Mesendoderm (in vitro differentiated cells): Measurements from ENCODE around the gene SLC25A23.

Experiments used
- DNase-seq: peaks from one replicate; pipeline ENCODE4 v3.0.0; 2013
- H2AK5ac ChIP-seq: 2 replicates; pipeline ENCODE4 v1.6.1; 2013; ENCODE audit warnings: low read length, inconsistent platforms
- H2BK120ac ChIP-seq: 2 replicates; pipeline ENCODE4 v1.6.1; 2013; ENCODE audit warnings: low read depth, mild to moderate bottlenecking, low read length, moderate library complexity, mixed read lengths
- H2BK15ac ChIP-seq: replicated peaks from 2 replicates; pipeline ENCODE4 v1.6.1; 2013; ENCODE audit warnings: low read depth, mild to moderate bottlenecking, moderate library complexity
- H2BK5ac ChIP-seq: 2 replicates; pipeline ENCODE4 v1.6.1; 2013; ENCODE audit warnings: low read length, inconsistent platforms
- H3K18ac ChIP-seq: 2 replicates; pipeline ENCODE4 v1.6.1; 2013; ENCODE audit warnings: mild to moderate bottlenecking, low read length, mixed read lengths
- H3K23ac ChIP-seq: one replicate; pipeline ENCODE4 v1.6.1; 2013; ENCODE audit warnings: low read length
- H3K27ac ChIP-seq: 2 replicates; pipeline ENCODE4 v1.5.1; 2013; ENCODE audit warnings: low read depth, mild to moderate bottlenecking, inconsistent platforms, low read length, moderate library complexity
- H3K27me3 ChIP-seq: 2 replicates; pipeline ENCODE4 v1.6.1; 2013; ENCODE audit warnings: low read length, control low read depth, mild to moderate bottlenecking, inconsistent platforms; ENCODE audit not compliant: insufficient read depth, poor library complexity
- H3K36me3 ChIP-seq: 2 replicates; pipeline ENCODE4 v1.6.1; 2013; ENCODE audit warnings: low read length, inconsistent platforms; ENCODE audit not compliant: control insufficient read depth, insufficient read depth
- H3K4ac ChIP-seq: one replicate; pipeline ENCODE4 v1.6.1; 2013; ENCODE audit warnings: low read depth, mild to moderate bottlenecking, low read length, moderate library complexity
- H3K4me1 ChIP-seq: 2 replicates; pipeline ENCODE4 v1.6.1; 2013; ENCODE audit warnings: low read depth, low read length, inconsistent platforms; ENCODE audit not compliant: control insufficient read depth
- H3K4me2 ChIP-seq: 2 replicates; pipeline ENCODE4 v1.6.1; 2013; ENCODE audit warnings: low read length
- H3K4me3 ChIP-seq: 2 replicates; pipeline ENCODE4 v1.5.1; 2013; ENCODE audit warnings: mild to moderate bottlenecking, low read length
- H3K56ac ChIP-seq: one replicate; pipeline ENCODE4 v1.6.1; 2013; ENCODE audit warnings: low read length
- H3K79me1 ChIP-seq: 2 replicates; pipeline ENCODE4 v1.6.1; 2013; ENCODE audit warnings: low read length, inconsistent platforms
- H3K79me2 ChIP-seq: 2 replicates; pipeline ENCODE4 v1.6.1; 2013; ENCODE audit warnings: mild to moderate bottlenecking, low read length; ENCODE audit not compliant: control insufficient read depth, insufficient read depth
- H3K9ac ChIP-seq: 2 replicates; pipeline ENCODE4 v1.6.1; 2013; ENCODE audit warnings: low read length, inconsistent platforms
- H4K5ac ChIP-seq: one replicate; pipeline ENCODE4 v1.6.1; 2013; ENCODE audit warnings: low read length
- H4K8ac ChIP-seq: one replicate; pipeline ENCODE4 v1.6.1; 2013; ENCODE audit warnings: low read depth, mild to moderate bottlenecking, control low read depth, low read length, moderate library complexity
- WGBS: extraction: QIAGEN DNeasy Blood & Tissue Kit; methylation state at CpG from one replicate; pipeline ENCODE4 v1.1.7; 2013; ENCODE audit warnings: low lambda C conversion rate, missing lambda C conversion rate; ENCODE audit not compliant: insufficient coverage; ENCODE audit errors: extremely low coverage; 5-methylcytosine and 5-hydroxymethylcytosine counted together

SLC25A23 gene

DNA sequence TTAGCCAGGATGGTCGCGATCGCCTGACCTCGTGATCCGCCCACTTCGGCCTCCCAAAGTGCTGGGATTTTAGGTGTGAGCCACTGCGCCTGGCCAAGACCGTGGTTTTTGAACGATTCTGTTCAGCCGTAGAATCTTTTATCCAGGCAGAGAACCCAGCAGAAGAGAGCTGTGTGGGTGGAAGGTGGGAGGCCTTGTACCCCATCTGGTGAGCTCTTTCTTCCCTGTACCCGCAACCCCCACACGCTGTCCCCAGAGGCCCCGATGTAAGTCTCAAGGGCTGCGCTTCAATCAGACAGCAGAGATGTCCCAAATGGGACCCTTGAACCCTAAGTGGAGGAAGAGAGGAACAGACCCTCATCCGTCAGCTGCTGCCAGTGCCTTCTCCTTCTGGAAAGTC is 3.7 kb downstream of the SLC25A23 start:
- Histone ChIP-seq H4K8ac (no peak overlapping the region), H2BK120ac (no peak overlapping the region), H3K4me2 (no peak overlapping the region), H3K4me3 (no peak overlapping the region), H2BK15ac (no peak overlapping the region), H3K36me3 (no peaks in the 10 kb centered on the region), H2BK5ac (no peak overlapping the region), H3K9ac (no peak overlapping the region), H2AK5ac (no peak overlapping the region), H4K5ac (no peak overlapping the region), H3K4ac (no peak overlapping the region), H3K27ac (no peak overlapping the region), H3K27me3 (no peaks in the 10 kb centered on the region), H3K79me2 (no peaks in the 10 kb centered on the region), H3K23ac (no peak overlapping the region), H3K4me1 (no peaks in the 10 kb centered on the region), H3K18ac (no peak overlapping the region), H3K79me1 (no peaks in the 10 kb centered on the region), H3K56ac (no peak overlapping the region)
- no CpG with 5 or more reads among the region's 15 CpGs for WGBS
- no peak for DNase-seq

DNA sequence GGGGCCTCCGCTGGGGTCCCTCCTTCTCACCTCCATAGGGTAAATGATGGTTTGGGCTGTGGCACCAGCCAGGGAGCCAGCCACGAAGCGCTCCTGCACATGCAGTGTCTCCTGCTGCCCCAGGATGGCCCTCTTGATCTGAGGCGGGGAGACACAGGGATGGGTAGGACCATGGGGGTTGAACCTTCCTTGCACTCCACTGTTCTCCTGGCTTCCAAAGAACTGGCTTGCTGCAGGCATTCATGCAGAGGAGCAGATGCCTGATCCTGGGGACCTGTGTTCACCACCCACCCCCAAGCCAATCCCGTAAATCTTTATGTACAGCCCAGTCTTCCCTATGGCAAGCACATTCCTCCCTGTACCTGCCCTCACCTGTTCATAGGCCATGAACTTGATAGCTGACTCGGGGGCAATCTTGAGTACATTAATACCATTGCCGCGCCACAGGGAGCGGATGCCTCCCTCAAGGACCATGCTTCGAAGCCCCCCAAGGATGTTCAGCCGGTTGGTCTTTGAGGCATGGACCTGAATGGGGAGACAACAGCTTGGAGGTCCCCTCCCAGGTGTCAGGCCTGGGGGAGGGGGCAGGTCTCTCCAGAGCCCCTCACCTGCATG is 5.5 kb downstream of the SLC25A23 start:
- no peak overlapping the region for H2BK120ac ChIP-seq
- no peak overlapping the region for H3K27ac ChIP-seq
- H3K4me2 ChIP-seq, result no peak overlapping the region
- no peak overlapping the region for H2BK5ac ChIP-seq
- DNase-seq, result no peak
- no peaks in the 10 kb centered on the region for H3K79me1 ChIP-seq
- no peak overlapping the region for H3K56ac ChIP-seq
- no peak overlapping the region for H4K5ac ChIP-seq
- H3K27me3 ChIP-seq, result no peaks in the 10 kb centered on the region
- no peak overlapping the region for H2AK5ac ChIP-seq
- H4K8ac ChIP-seq, result no peak overlapping the region
- no peak overlapping the region for H3K23ac ChIP-seq
- no peak overlapping the region for H2BK15ac ChIP-seq
- H3K36me3 ChIP-seq, result no peaks in the 10 kb centered on the region
- no peak overlapping the region for H3K4ac ChIP-seq
- H3K18ac ChIP-seq, result no peak overlapping the region
- WGBS, result no CpG with 5 or more reads among the region's 11 CpGs
- H3K4me1 ChIP-seq, result no peaks in the 10 kb centered on the region
- no peak overlapping the region for H3K4me3 ChIP-seq
- H3K9ac ChIP-seq, result no peak overlapping the region
- no peaks in the 10 kb centered on the region for H3K79me2 ChIP-seq

DNA sequence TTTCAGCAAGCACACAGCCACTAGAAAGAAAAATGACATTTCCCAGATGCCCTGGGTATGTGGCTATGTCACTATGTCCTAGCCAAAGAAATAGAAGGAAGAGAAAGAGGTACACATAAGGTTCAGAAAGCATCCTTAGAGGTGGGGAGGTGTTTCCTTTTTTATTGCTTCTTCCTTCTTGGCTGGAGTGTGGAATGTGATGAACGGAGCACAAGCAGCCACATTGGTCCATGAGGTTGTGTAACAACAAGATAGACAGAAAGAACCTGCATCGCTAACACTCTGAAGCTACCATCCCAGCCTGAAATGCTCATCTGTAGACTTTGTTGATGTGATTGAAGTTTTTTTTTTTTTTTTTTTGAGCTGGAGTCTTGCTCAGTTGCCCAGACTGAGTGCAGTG is 6.7 kb downstream of the SLC25A23 start:
- WGBS, result no CpG with 5 or more reads among the region's 2 CpGs
- Histone ChIP-seq H2AK5ac (no peak overlapping the region), H3K4me2 (no peak overlapping the region), H2BK5ac (no peak overlapping the region), H3K36me3 (no peaks in the 10 kb centered on the region), H3K4ac (no peak overlapping the region), H3K79me2 (no peaks in the 10 kb centered on the region), H3K4me3 (no peak overlapping the region), H3K27me3 (no peaks in the 10 kb centered on the region), H3K23ac (no peak overlapping the region), H2BK15ac (no peak overlapping the region), H2BK120ac (no peak overlapping the region), H4K8ac (no peak overlapping the region), H3K18ac (no peak overlapping the region), H3K79me1 (no peaks in the 10 kb centered on the region), H3K4me1 (no peaks in the 10 kb centered on the region), H3K9ac (no peak overlapping the region), H4K5ac (no peak overlapping the region), H3K27ac (no peak overlapping the region), H3K56ac (no peak overlapping the region)
- no peak for DNase-seq

DNA sequence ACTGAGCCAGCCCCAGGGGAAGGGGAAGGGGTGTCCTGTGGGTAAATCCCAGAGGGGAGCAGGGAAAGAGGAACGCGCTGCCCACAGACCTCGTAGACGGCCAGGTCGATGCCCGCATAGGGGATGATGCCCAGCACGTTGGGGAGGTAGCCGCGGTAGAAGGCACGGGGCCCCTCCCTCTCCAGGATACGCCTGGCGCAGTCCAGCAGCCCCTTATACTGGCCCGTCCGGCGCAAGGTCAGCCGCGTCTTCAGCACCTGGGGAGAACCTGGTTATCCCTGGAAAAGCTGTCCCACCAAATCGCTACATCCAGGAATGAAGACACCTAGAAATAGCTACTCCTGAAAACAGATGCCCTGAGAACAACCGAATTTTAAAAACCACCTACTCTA is 7.4 kb downstream of the SLC25A23 start:
- no peak overlapping the region for H2AK5ac ChIP-seq
- H4K5ac ChIP-seq, result no peak overlapping the region
- H3K9ac ChIP-seq, result no peak overlapping the region
- H3K4me2 ChIP-seq, result no peak overlapping the region
- H3K79me2 ChIP-seq, result no peaks in the 10 kb centered on the region
- no peak overlapping the region for H2BK120ac ChIP-seq
- no peaks in the 10 kb centered on the region for H3K4me1 ChIP-seq
- no CpG with 5 or more reads among the region's 19 CpGs for WGBS
- H2BK15ac ChIP-seq, result no peak overlapping the region
- no peak overlapping the region for H3K4me3 ChIP-seq
- H3K27me3 ChIP-seq, result no peaks in the 10 kb centered on the region
- H3K36me3 ChIP-seq, result no peaks in the 10 kb centered on the region
- no peak overlapping the region for H3K27ac ChIP-seq
- H3K4ac ChIP-seq, result no peak overlapping the region
- no peak overlapping the region for H3K23ac ChIP-seq
- H3K56ac ChIP-seq, result no peak overlapping the region
- no peaks in the 10 kb centered on the region for H3K79me1 ChIP-seq
- H2BK5ac ChIP-seq, result no peak overlapping the region
- no peak for DNase-seq
- no peak overlapping the region for H4K8ac ChIP-seq
- no peak overlapping the region for H3K18ac ChIP-seq

DNA sequence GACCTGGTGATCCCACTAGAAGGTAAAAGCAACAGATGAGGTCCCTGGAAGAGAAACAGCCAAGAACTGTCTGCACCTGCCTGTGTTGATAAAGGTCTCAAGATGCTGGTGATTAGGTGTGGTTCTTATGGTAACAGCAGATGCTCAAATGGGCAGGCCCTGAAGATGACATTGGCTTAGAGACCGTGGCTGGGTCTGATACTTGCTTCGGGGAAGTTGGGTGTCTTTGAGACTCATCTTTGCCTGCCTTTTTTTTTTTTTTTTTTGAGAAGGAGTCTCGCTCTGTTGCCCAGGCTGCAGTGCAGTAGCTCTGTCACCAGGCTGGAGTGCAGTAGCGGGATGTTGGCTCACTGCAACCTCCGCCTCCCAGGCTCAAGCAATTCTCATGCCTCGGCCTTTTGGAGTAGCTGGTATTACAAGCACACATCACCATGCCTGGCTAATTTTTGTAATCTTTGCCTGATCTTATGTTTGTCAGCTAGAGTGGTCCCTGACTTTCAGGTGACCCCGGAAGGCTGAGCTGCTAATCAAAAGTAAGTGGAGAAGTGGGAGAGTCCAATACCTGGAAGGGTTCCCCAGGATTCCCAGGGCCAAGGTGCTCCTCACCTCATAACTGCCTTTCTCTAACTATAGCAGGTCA is 7.9 kb downstream of the SLC25A23 start:
- H3K36me3 ChIP-seq, result no peaks in the 10 kb centered on the region
- H3K4me1 ChIP-seq, result no peaks in the 10 kb centered on the region
- no peaks in the 10 kb centered on the region for H3K27me3 ChIP-seq
- no peak overlapping the region for H3K4me2 ChIP-seq
- no peak for DNase-seq
- no peaks in the 10 kb centered on the region for H3K79me1 ChIP-seq
- no peak overlapping the region for H3K27ac ChIP-seq
- H3K9ac ChIP-seq, result no peak overlapping the region
- no peak overlapping the region for H2BK15ac ChIP-seq
- no peak overlapping the region for H3K4ac ChIP-seq
- H3K4me3 ChIP-seq, result no peak overlapping the region
- H2BK120ac ChIP-seq, result no peak overlapping the region
- no peaks in the 10 kb centered on the region for H3K79me2 ChIP-seq
- no peak overlapping the region for H3K56ac ChIP-seq
- H2BK5ac ChIP-seq, result no peak overlapping the region
- WGBS, result no CpG with 5 or more reads among the region's 7 CpGs
- no peak overlapping the region for H3K18ac ChIP-seq
- no peak overlapping the region for H4K5ac ChIP-seq
- no peak overlapping the region for H3K23ac ChIP-seq
- H2AK5ac ChIP-seq, result no peak overlapping the region
- H4K8ac ChIP-seq, result no peak overlapping the region

DNA sequence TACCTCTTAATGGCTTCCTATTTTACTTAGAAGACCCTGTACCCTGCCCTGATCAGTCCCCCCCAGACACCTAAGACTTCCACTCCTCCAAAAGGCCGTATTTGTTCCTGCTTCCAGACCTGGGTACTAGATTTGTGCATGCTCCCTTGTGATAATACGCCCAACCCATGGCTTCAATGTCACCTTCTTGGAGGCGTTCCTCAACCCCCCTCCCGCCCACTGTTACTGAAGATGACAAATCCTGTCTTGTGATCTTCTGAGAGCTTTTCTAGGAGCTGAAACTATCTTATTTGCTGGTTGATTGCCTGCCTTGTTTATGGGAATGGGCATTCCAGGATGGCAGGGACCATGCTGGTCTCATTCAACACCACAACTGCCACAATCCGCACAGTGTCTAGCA is 9.4 kb downstream of the SLC25A23 start:
- H2BK120ac ChIP-seq, result no peak overlapping the region
- H3K23ac ChIP-seq, result no peak overlapping the region
- no peak overlapping the region for H4K8ac ChIP-seq
- H2AK5ac ChIP-seq, result no peak overlapping the region
- H3K4ac ChIP-seq, result no peak overlapping the region
- H4K5ac ChIP-seq, result no peak overlapping the region
- WGBS, result no CpG with 5 or more reads among the region's 5 CpGs
- H3K4me1 ChIP-seq, result no peaks in the 10 kb centered on the region
- no peak overlapping the region for H3K18ac ChIP-seq
- H3K79me2 ChIP-seq, result no peaks in the 10 kb centered on the region
- H3K27me3 ChIP-seq, result no peaks in the 10 kb centered on the region
- H3K4me2 ChIP-seq, result no peak overlapping the region
- H3K36me3 ChIP-seq, result no peaks in the 10 kb centered on the region
- H3K56ac ChIP-seq, result no peak overlapping the region
- no peak overlapping the region for H3K27ac ChIP-seq
- H2BK5ac ChIP-seq, result no peak overlapping the region
- no peak overlapping the region for H2BK15ac ChIP-seq
- no peak overlapping the region for H3K9ac ChIP-seq
- DNase-seq, result no peak
- no peaks in the 10 kb centered on the region for H3K79me1 ChIP-seq
- H3K4me3 ChIP-seq, result no peak overlapping the region
